Ovary (tissue), 3 donors: ENCODE measurements around the gene SEMA4D.

ENCODE experiments used
- CTCF ChIP-seq, 3 donors: fragments of 450-650 bp in 2 of 3; fragments of 200-600 bp in 1 of 3; IDR thresholded peaks; one replicate each; pipeline versions ENCODE4 v1.5.1 to v1.8.0; 2016 to 2022; ENCODE audit warnings: antibody characterized with exemption in 3 of 3, mild to moderate bottlenecking in 1 of 3
- EP300 ChIP-seq: sonication (generic); formaldehyde crosslinking; IDR thresholded peaks from one replicate; pipeline ENCODE4 v1.6.1; 2017; ENCODE audit warnings: antibody characterized with exemption
- donor health status: DM: no; HTN: no; CAD: no.

- no peak for TF ChIP-seq CTCF (IDR thresholded peaks at IDR 0.05)
- TF ChIP-seq EP300 = no peak
Measured at GRCh38 chr9:89514337-89514736, 16.4 kb upstream of the SEMA4D start.
